Keratinocyte (primary cell): ENCODE results near the gene UQCR10. TPM values are rescaled to one million over a fixed set of nuclear protein-coding genes. Genes with fewer than 3 reads are reported as not detected.

Source experiments
- DNase-seq: peaks from one replicate; pipeline ENCODE4 v3.0.0-alpha.2; 2011; ENCODE audit warnings: low read depth, missing footprints, low spot score
- FAIRE-seq: peaks from 2 replicates; lab custom pipeline; 2011; peaks lifted over from hg19 to GRCh38; lab: Jason Lieb, UNC
- H2AFZ ChIP-seq: 2 replicates; pipeline ENCODE4 v1.6.0; 2012; ENCODE audit warnings: low read length, control low read depth, inconsistent platforms; ENCODE audit not compliant: control insufficient read depth
- H3K27ac ChIP-seq: 2 replicates; pipeline ENCODE4 v1.5.1; 2011; ENCODE audit warnings: low read length; ENCODE audit not compliant: control insufficient read depth, insufficient read depth
- H3K27me3 ChIP-seq: 3 replicates; pipeline ENCODE4 v1.6.0; 2011; ENCODE audit warnings: low read length; ENCODE audit not compliant: control insufficient read depth, insufficient read depth; ENCODE audit errors: extremely low read depth
- H3K36me3 ChIP-seq, 2 experiments: 2 replicates in 1 of 2; 3 replicates in 1 of 2; pipeline ENCODE4 v1.5.1; 2011; ENCODE audit warnings: low read length in 2 of 2, mild to moderate bottlenecking in 1 of 2; ENCODE audit not compliant: control insufficient read depth in 2 of 2, insufficient read depth in 2 of 2; ENCODE audit errors: extremely low read depth in 1 of 2
- H3K4me1 ChIP-seq: 3 replicates; pipeline ENCODE4 v1.5.1; 2011; ENCODE audit warnings: low read length; ENCODE audit not compliant: control insufficient read depth, insufficient read depth; ENCODE audit errors: extremely low read depth
- H3K4me2 ChIP-seq: 3 replicates; pipeline ENCODE4 v1.6.0; 2011; ENCODE audit warnings: low read depth, low read length; ENCODE audit not compliant: control insufficient read depth, insufficient read depth; ENCODE audit errors: extremely low read depth
- H3K4me3 ChIP-seq, 3 experiments: fragments of 200-600 bp in 1 of 3; sonication (generic) in 1 of 3; 2 replicates in 2 of 3; 3 replicates in 1 of 3; pipeline ENCODE4 v1.5.1; 2011 to 2016; ENCODE audit warnings: low read length in 3 of 3, mild to moderate bottlenecking in 3 of 3, control low read depth in 2 of 3, inconsistent platforms in 1 of 3, low read depth in 1 of 3, mixed read lengths in 1 of 3, mixed run types in 1 of 3, moderate library complexity in 1 of 3; ENCODE audit not compliant: control insufficient read depth in 2 of 3, insufficient read depth in 2 of 3; ENCODE audit errors: extremely low read depth in 1 of 3
- H3K79me2 ChIP-seq: 2 replicates; pipeline ENCODE4 v1.6.0; 2012; ENCODE audit warnings: low read length; ENCODE audit not compliant: control insufficient read depth, insufficient read depth
- H3K9ac ChIP-seq: 3 replicates; pipeline ENCODE4 v1.6.0; 2011; ENCODE audit warnings: low read length; ENCODE audit not compliant: control insufficient read depth, insufficient read depth; ENCODE audit errors: extremely low read depth
- H3K9me1 ChIP-seq: 3 replicates; pipeline ENCODE4 v1.6.0; 2011; ENCODE audit warnings: low read length; ENCODE audit not compliant: control insufficient read depth, insufficient read depth; ENCODE audit errors: extremely low read depth
- H3K9me3 ChIP-seq: 2 replicates; pipeline ENCODE4 v1.5.1; 2012; ENCODE audit warnings: low read depth, low read length; ENCODE audit not compliant: control insufficient read depth
- H4K20me1 ChIP-seq: 3 replicates; pipeline ENCODE4 v1.6.0; 2011; ENCODE audit warnings: low read length; ENCODE audit not compliant: control insufficient read depth, insufficient read depth; ENCODE audit errors: extremely low read depth
- CTCF ChIP-seq, 3 experiments: IDR thresholded peaks in 1 of 3; conservative IDR thresholded peaks in 1 of 3; optimal IDR thresholded peaks in 1 of 3; 2 replicates in 2 of 3; 3 replicates in 1 of 3; pipeline versions ENCODE3 to v1.5.1; 2011; ENCODE audit warnings: low read length in 3 of 3, mild to moderate bottlenecking in 3 of 3, moderate library complexity in 2 of 3, control low read depth in 1 of 3, inconsistent platforms in 1 of 3; ENCODE audit not compliant: insufficient read depth in 2 of 3; ENCODE audit errors: extremely low read depth in 1 of 3
- EZH2 ChIP-seq: IDR thresholded peaks from one replicate; pipeline ENCODE4 v1.6.1; 2012; ENCODE audit warnings: inconsistent platforms, mild to moderate bottlenecking, low read length, moderate library complexity
- dilution Hi-C: fragments of 300-500 bp; cut with MboI; formaldehyde crosslinking; loops from one replicate; pipeline ENCODE4 v1.7.0; 2020; ENCODE audit warnings: low sequenced_read_pairs; ENCODE audit not compliant: extremely low pct_ligation_motif_present
- polyA plus RNA-seq, 5 experiments: library from polyadenylated mRNA; depleted of rRNA in 3 of 5; stranded (reverse) in 3 of 5; stranded (forward) in 1 of 5; unstranded in 1 of 5; fragments of >200 nt; gene quantifications; 1 replicate in 1 of 5; 2 replicates in 3 of 5; 3 replicates in 1 of 5; pipeline versions ENCODE4 v1.2.1 to v1.2.3, GENCODE V29; 2011 to 2012; ENCODE audit warnings: missing spikeins in 2 of 5, low read depth in 1 of 5, low replicate concordance in 1 of 5

UQCR10 gene
- polyA plus RNA-seq, 1 donor (not counting 4 experiments of a cell fraction or from before 2014, with no cell fraction given) = 161 TPM

GRCh38 chr22:29729161-29729560, 38.0 kb upstream of the UQCR10 start:
- no peaks in the 10 kb centered on the region for H4K20me1 ChIP-seq
- H3K4me3 ChIP-seq = no peak overlapping the region
- no peaks in the 10 kb centered on the region for H3K79me2 ChIP-seq
- no peak overlapping the region for H3K27ac ChIP-seq
- peaks cover 10% of the 10 kb centered on the region for H3K27me3 ChIP-seq
- H3K4me1 ChIP-seq = peaks cover 3% of the 10 kb centered on the region
- H3K9me1 ChIP-seq = no peaks in the 10 kb centered on the region
- H3K36me3 ChIP-seq = peaks cover 0 to 2% of the 10 kb centered on the region in 2 experiments
- FAIRE-seq (no peak), DNase-seq (no peak)
- H3K4me2 ChIP-seq = no peak overlapping the region
- no peak overlapping the region for H2AFZ ChIP-seq
- dilution Hi-C loops = no loop called here
- H3K9me3 ChIP-seq = no peaks in the 10 kb centered on the region
- no peak for TF ChIP-seq CTCF (optimal IDR thresholded peaks at IDR 0.05 in 1 of 3, IDR thresholded peaks at IDR 0.05 in 1 of 3, conservative IDR thresholded peaks at IDR 0.05 in 1 of 3; ENCODE audit: extremely low read depth in 1 of 3, insufficient read depth in 2 of 3, low read length in 3 of 3)
- TF ChIP-seq EZH2 = no peak
- H3K9ac ChIP-seq = no peak overlapping the region

- H3K27ac ChIP-seq = no peak overlapping the region
- H4K20me1 ChIP-seq = no peaks in the 10 kb centered on the region
- H3K27me3 ChIP-seq = no peaks in the 10 kb centered on the region
- dilution Hi-C loops = no loop called here
- H3K4me3 ChIP-seq = no peak overlapping the region
- peaks cover 0 to 2% of the 10 kb centered on the region in 2 experiments for H3K36me3 ChIP-seq
- TF ChIP-seq EZH2 (no peak), CTCF (optimal IDR thresholded peaks at IDR 0.05 in 1 of 3, IDR thresholded peaks at IDR 0.05 in 1 of 3, conservative IDR thresholded peaks at IDR 0.05 in 1 of 3; ENCODE audit: extremely low read depth in 1 of 3, insufficient read depth in 2 of 3, low read length in 3 of 3) (no peak)
- H3K79me2 ChIP-seq = no peaks in the 10 kb centered on the region
- H3K4me1 ChIP-seq = peaks cover 3% of the 10 kb centered on the region
- FAIRE-seq = no peak
- no peak for DNase-seq
- no peak overlapping the region for H3K4me2 ChIP-seq
- no peaks in the 10 kb centered on the region for H3K9me3 ChIP-seq
- H3K9ac ChIP-seq = no peak overlapping the region
- no peak overlapping the region for H2AFZ ChIP-seq
- H3K9me1 ChIP-seq = no peaks in the 10 kb centered on the region
Measured at GRCh38 chr22:29731058-29731850, 35.9 kb upstream of the UQCR10 start.
